ENCODE results near the gene FSCN2. TPM values are rescaled to one million over a fixed set of nuclear protein-coding genes. Genes with fewer than 3 reads are reported as not detected.
A peak's percentile ranks its signal among the peaks of the same experiment; 100 is the strongest.

The FSCN2 gene
- polyA plus RNA-seq, 1 of the 3 experiments (the other 2 are of a cell fraction), result 2.1 TPM

GRCh38 chr17:81509207-81509971 lies 18.8 kb upstream of the FSCN2 start:
- Histone ChIP-seq H3K4me1 (ENCODE audit: control insufficient read depth in 1 of 2, insufficient read depth in 2 of 2, low read depth in 1 of 2, low read length in 1 of 2) (peaks cover 0 to 37% of the 10 kb centered on the region in 2 experiments; a peak in 1 of 4 replicates), H3F3A (replicated peaks; ENCODE audit: insufficient read depth) (peaks cover 88% of the 10 kb centered on the region), H3K9me3 (no peaks in the 10 kb centered on the region), H3K27me3 (ENCODE audit: insufficient read depth) (no peaks in the 10 kb centered on the region), H3K9ac (peak overlapping the region; percentile 81), H3K27ac (ENCODE audit: low read depth in 2 of 2, low read length in 1 of 2) (peak overlapping the region in 1 of 2 experiments; percentile 42; a peak in 2 of 4 replicates), H3K36me3 (replicated peaks in 1 of 2; ENCODE audit: control insufficient read depth in 1 of 2, insufficient read depth in 2 of 2, low read length in 1 of 2) (peaks cover 32 to 42% of the 10 kb centered on the region in 2 experiments), H4K20me1 (ENCODE audit: insufficient read depth) (peaks cover 64% of the 10 kb centered on the region), H3K79me2 (ENCODE audit: insufficient read depth) (peaks cover 61% of the 10 kb centered on the region), H3K4me3 (ENCODE audit: low read depth in 2 of 2, low read length in 1 of 2) (peak overlapping the region; percentile 70 to 91), H3K4me2 (peak overlapping the region; percentile 93), H3K9me2 (no peaks in the 10 kb centered on the region), H2AFZ (ENCODE audit: low read depth) (no peak overlapping the region)
- WGBS (ENCODE audit: low lambda C conversion rate), result 54% methylated on average over 12 of the region's 12 CpGs
- POLR2A ChIA-PET, result interaction anchor here (0.9 to 1.6 kb wide), 4 partner anchors 9 to 37 kb away, joined by 3 to 4 read pairs (median 3); no protein-coding TSS in a partner anchor
- no peak for DNase-seq
- CTCF ChIA-PET, result interaction anchor here (0.9 to 3.7 kb wide), 10 partner anchors 9 to 377 kb away, joined by 3 to 15 read pairs (median 5); no protein-coding TSS in a partner anchor
- TF ChIP-seq USF1 (IDR thresholded peaks at IDR 0.05; ENCODE audit: borderline replicate concordance, low read depth) (no peak), USF2 (IDR thresholded peaks at IDR 0.05; ENCODE audit: borderline replicate concordance, low read depth, low read length) (no peak), ELF1 (IDR thresholded peaks at IDR 0.05) (no peak), GABPA (IDR thresholded peaks at IDR 0.05; ENCODE audit: low read depth) (no peak), SIN3A (IDR thresholded peaks at IDR 0.05; ENCODE audit: borderline replicate concordance, low read depth, low read length) (0 out of 2 replicates have a peak, but pooled peaks have one; percentile 6), POLR2AphosphoS5 (IDR thresholded peaks at IDR 0.05; ENCODE audit: low read depth, low read length) (peak; percentile 71; the same call in 1 of the 2 replicates), FOSL2 (IDR thresholded peaks at IDR 0.05; ENCODE audit: borderline replicate concordance, low read depth) (peak; percentile 14; the same call in 1 of the 2 replicates), MAX (IDR thresholded peaks at IDR 0.05; ENCODE audit: low read depth) (no peak), FOXJ3 (CRISPR knock-in tag; IDR thresholded peaks at IDR 0.05) (no peak), RAD21 (IDR thresholded peaks at IDR 0.05; ENCODE audit: low read length) (no peak)

GRCh38 chr17:81509972-81510784 lies 18.0 kb upstream of the FSCN2 start:
- peaks cover 85% of the 10 kb centered on the region for H3F3A ChIP-seq (replicated peaks; ENCODE audit: insufficient read depth)
- no peaks in the 10 kb centered on the region for H3K9me3 ChIP-seq
- peaks cover 32 to 42% of the 10 kb centered on the region in 2 experiments for H3K36me3 ChIP-seq (replicated peaks in 1 of 2; ENCODE audit: control insufficient read depth in 1 of 2, insufficient read depth in 2 of 2, low read length in 1 of 2)
- ChIA-PET CTCF (interaction anchor here (0.7 to 4.2 kb wide), 14 partner anchors 13 to 378 kb away, joined by 3 to 20 read pairs (median 5); no protein-coding TSS in a partner anchor), POLR2A (interaction anchor here (0.6 to 1.2 kb wide), 4 partner anchors 38 to 163 kb away, joined by 3 to 5 read pairs (median 4); no protein-coding TSS in a partner anchor)
- H3K4me2 ChIP-seq, result peak overlapping the region; percentile 93
- H3K4me1 ChIP-seq (ENCODE audit: control insufficient read depth in 1 of 2, insufficient read depth in 2 of 2, low read depth in 1 of 2, low read length in 1 of 2), result peaks cover 0 to 38% of the 10 kb centered on the region in 2 experiments; a peak in 1 of 4 replicates
- no peaks in the 10 kb centered on the region for H3K27me3 ChIP-seq (ENCODE audit: insufficient read depth)
- H4K20me1 ChIP-seq (ENCODE audit: insufficient read depth), result peaks cover 64% of the 10 kb centered on the region
- DNase-seq, result no peak
- 8% methylated on average over 22 of the region's 22 CpGs for WGBS (ENCODE audit: low lambda C conversion rate)
- H3K9me2 ChIP-seq, result no peaks in the 10 kb centered on the region
- no peak overlapping the region for H2AFZ ChIP-seq (ENCODE audit: low read depth)
- H3K9ac ChIP-seq, result peak overlapping the region; percentile 81
- peak overlapping the region; percentile 42 to 88; a peak in 2 of 4 replicates for H3K27ac ChIP-seq (ENCODE audit: low read depth in 2 of 2, low read length in 1 of 2)
- peak overlapping the region; percentile 70 to 91 for H3K4me3 ChIP-seq (ENCODE audit: low read depth in 2 of 2, low read length in 1 of 2)
- H3K79me2 ChIP-seq (ENCODE audit: insufficient read depth), result peaks cover 64% of the 10 kb centered on the region
- TF ChIP-seq IRF3 (IDR thresholded peaks at IDR 0.05; ENCODE audit: low read depth, low read length), result no peak
- no peak for TF ChIP-seq USF1 (IDR thresholded peaks at IDR 0.05; ENCODE audit: borderline replicate concordance, low read depth)
- no peak for TF ChIP-seq SMC3 (IDR thresholded peaks at IDR 0.05; ENCODE audit: low read depth, low read length)
- no peak for TF ChIP-seq YY1 (IDR thresholded peaks at IDR 0.05; ENCODE audit: low read depth)
- peak; percentile 23; the same call in 1 of the 2 replicates for TF ChIP-seq MAX (IDR thresholded peaks at IDR 0.05; ENCODE audit: low read depth)
- TF ChIP-seq TCF12 (IDR thresholded peaks at IDR 0.05), result no peak
- no peak for TF ChIP-seq MEF2A (IDR thresholded peaks at IDR 0.05; ENCODE audit: borderline replicate concordance, low read depth)
- peak; percentile 41; the same call in 1 of the 2 replicates for TF ChIP-seq SIN3A (IDR thresholded peaks at IDR 0.05; ENCODE audit: borderline replicate concordance, low read depth, low read length)
- TF ChIP-seq PBX3 (IDR thresholded peaks at IDR 0.05), result no peak
- TF ChIP-seq RCOR1 (IDR thresholded peaks at IDR 0.05; ENCODE audit: low read length), result no peak
- no peak; the same call in 1 of the 2 replicates for TF ChIP-seq TAF1 (IDR thresholded peaks at IDR 0.05; ENCODE audit: borderline replicate concordance, low read depth, low read length)
- TF ChIP-seq FOXJ3 (CRISPR knock-in tag; IDR thresholded peaks at IDR 0.05), result no peak

All from SK-N-SH (cell line).